GM12874 (cell line): ENCODE results near the gene CELF2.
A peak's percentile ranks its signal among the peaks of the same experiment; 100 is the strongest.

Experiments
- CTCF ChIP-seq: IDR thresholded peaks from 2 replicates; pipeline ENCODE4 v1.5.1; 2011; ENCODE audit warnings: low read depth, mild to moderate bottlenecking, control low read depth, low read length, moderate library complexity; ENCODE audit not compliant: insufficient read depth

Gene CELF2

GRCh38 chr10:11344550-11344949, 326.9 kb downstream of the CELF2 start:
- no peak for TF ChIP-seq CTCF

GRCh38 chr10:11345224-11346054, 327.8 kb downstream of the CELF2 start:
- 0 out of 2 replicates have a peak, but pooled peaks have one; percentile 28 for TF ChIP-seq CTCF

- no peak for TF ChIP-seq CTCF
Observed at GRCh38 chr10:11351801-11352200, 334.1 kb downstream of the CELF2 start.

- TF ChIP-seq CTCF = no peak
Observed at GRCh38 chr10:11353006-11353896, 335.6 kb downstream of the CELF2 start.

GRCh38 chr10:11354823-11355222, 337.2 kb downstream of the CELF2 start:
- TF ChIP-seq CTCF = no peak

GRCh38 chr10:11355592-11355991, 337.9 kb downstream of the CELF2 start:
- no peak for TF ChIP-seq CTCF

- TF ChIP-seq CTCF = no peak
Observed at GRCh38 chr10:11357439-11357838, 339.8 kb downstream of the CELF2 start.
